Keratinocyte (primary cell): ENCODE results near the gene SKI.
"Not testable (repeated sequence)": the region's sequence is repeated elsewhere in the genome, so short reads cannot be mapped to it uniquely, and the experiment has no call there.

Experiments
- EZH2 ChIP-seq: IDR thresholded peaks from one replicate; pipeline ENCODE4 v1.6.1; 2012; ENCODE audit warnings: inconsistent platforms, mild to moderate bottlenecking, low read length, moderate library complexity
- TF ChIP-seq, protein P1 (sequence below), 3 experiments: IDR thresholded peaks in 1 of 3; conservative IDR thresholded peaks in 1 of 3; optimal IDR thresholded peaks in 1 of 3; 2 replicates in 2 of 3; 3 replicates in 1 of 3; pipeline versions ENCODE3 to v1.5.1; 2011; ENCODE audit warnings: low read length in 3 of 3, mild to moderate bottlenecking in 3 of 3, moderate library complexity in 2 of 3, control low read depth in 1 of 3, inconsistent platforms in 1 of 3; ENCODE audit not compliant: insufficient read depth in 2 of 3; ENCODE audit errors: extremely low read depth in 1 of 3

DNA sequence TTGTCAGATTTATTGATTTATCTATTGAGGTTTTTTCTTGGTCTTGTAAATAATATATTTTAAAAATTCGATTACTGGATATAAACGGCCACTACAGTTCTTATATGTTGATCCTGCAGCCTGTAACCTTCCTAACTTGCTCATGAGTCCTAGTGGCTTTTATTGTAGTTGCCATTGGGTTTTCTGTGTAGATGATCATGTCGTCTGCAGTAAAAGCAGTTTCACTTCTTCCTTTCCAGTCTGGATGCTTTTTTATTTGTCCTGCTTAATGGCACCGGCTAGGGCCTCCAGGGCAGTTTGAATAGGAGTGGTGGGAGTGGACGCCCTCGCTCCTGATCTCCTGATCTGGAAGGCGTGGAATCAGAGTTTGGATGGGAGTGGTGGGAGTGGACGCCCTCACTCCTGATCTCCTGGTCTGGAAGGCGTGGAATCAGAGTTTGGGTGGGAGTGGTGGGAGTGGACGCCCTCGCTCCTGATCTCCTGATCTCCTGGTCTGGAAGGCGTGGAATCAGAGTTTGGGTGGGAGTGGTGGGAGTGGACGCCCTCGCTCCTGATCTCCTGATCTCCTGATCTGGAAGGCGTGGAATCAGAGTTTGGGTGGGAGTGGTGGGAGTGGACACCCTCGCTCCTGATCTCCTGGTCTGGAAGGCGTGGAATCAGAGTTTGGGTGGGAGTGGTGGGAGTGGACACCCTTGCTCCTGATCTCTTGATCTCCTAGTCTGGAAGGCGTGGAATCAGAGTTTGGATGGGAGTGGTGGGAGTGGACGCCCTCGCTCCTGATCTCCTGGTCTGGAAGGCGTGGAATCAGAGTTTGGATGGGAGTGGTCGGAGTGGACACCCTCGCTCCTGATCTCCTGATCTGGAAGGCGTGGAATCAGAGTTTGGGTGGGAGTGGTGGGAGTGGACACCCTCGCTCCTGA lies 33.6 kb downstream of the SKI start:
- TF ChIP-seq, protein P1, sequence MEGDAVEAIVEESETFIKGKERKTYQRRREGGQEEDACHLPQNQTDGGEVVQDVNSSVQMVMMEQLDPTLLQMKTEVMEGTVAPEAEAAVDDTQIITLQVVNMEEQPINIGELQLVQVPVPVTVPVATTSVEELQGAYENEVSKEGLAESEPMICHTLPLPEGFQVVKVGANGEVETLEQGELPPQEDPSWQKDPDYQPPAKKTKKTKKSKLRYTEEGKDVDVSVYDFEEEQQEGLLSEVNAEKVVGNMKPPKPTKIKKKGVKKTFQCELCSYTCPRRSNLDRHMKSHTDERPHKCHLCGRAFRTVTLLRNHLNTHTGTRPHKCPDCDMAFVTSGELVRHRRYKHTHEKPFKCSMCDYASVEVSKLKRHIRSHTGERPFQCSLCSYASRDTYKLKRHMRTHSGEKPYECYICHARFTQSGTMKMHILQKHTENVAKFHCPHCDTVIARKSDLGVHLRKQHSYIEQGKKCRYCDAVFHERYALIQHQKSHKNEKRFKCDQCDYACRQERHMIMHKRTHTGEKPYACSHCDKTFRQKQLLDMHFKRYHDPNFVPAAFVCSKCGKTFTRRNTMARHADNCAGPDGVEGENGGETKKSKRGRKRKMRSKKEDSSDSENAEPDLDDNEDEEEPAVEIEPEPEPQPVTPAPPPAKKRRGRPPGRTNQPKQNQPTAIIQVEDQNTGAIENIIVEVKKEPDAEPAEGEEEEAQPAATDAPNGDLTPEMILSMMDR (optimal IDR thresholded peaks at IDR 0.05 in 1 of 3, IDR thresholded peaks at IDR 0.05 in 1 of 3, conservative IDR thresholded peaks at IDR 0.05 in 1 of 3; ENCODE audit: extremely low read depth in 1 of 3, insufficient read depth in 2 of 3, low read length in 3 of 3), result not testable (repeated sequence)
- not testable (repeated sequence) for TF ChIP-seq EZH2
